Skeletal muscle tissue (tissue), 4 donors: Measurements from ENCODE around the gene NCAPH2. TPM values are rescaled to one million over a fixed set of nuclear protein-coding genes. Genes with fewer than 3 reads are reported as not detected.

ENCODE experiments used
- H3K27ac ChIP-seq: one replicate; pipeline ENCODE4 v1.7.0; 2013; ENCODE audit warnings: mild to moderate bottlenecking, low read depth, low read length, inconsistent platforms
- H3K27me3 ChIP-seq, 3 donors: one replicate each; pipeline ENCODE4 v1.7.0; 2013; ENCODE audit warnings: low read length in 3 of 3; ENCODE audit not compliant: control insufficient read depth in 3 of 3, insufficient read depth in 3 of 3
- H3K36me3 ChIP-seq, 3 donors: one replicate each; pipeline ENCODE4 v1.7.0; 2013; ENCODE audit warnings: low read length in 3 of 3; ENCODE audit not compliant: control insufficient read depth in 3 of 3, insufficient read depth in 3 of 3
- H3K4me1 ChIP-seq, 3 donors: one replicate each; pipeline ENCODE4 v1.7.0; 2013; ENCODE audit warnings: low read length in 3 of 3, mild to moderate bottlenecking in 3 of 3; ENCODE audit not compliant: control insufficient read depth in 3 of 3, insufficient read depth in 3 of 3
- H3K4me3 ChIP-seq, 3 donors: one replicate each; pipeline ENCODE4 v1.7.0; 2013; ENCODE audit warnings: low read length in 3 of 3
- H3K9ac ChIP-seq, 3 donors: one replicate each; pipeline ENCODE4 v1.7.0; 2013; ENCODE audit warnings: low read length in 3 of 3, mild to moderate bottlenecking in 3 of 3, moderate library complexity in 2 of 3, low read depth in 1 of 3
- H3K9me3 ChIP-seq, 3 donors: one replicate each; pipeline ENCODE4 v1.7.0; 2013; ENCODE audit warnings: low read length in 3 of 3; ENCODE audit not compliant: control insufficient read depth in 3 of 3
- total RNA-seq: library from RNA; depleted of rRNA; stranded (reverse); fragments of >200 nt; gene quantifications from one replicate; pipeline ENCODE4 v1.2.3, GENCODE V29; 2014
- donor health status: Osteomylitis.

NCAPH2 gene
- total RNA-seq, 1 donor from 2014 or later: 34.4 TPM

GRCh38 chr22:50570861-50571260 lies 62.8 kb downstream of the NCAPH2 start:
- peaks cover 54 to 79% (median 75%) of the 10 kb centered on the region in 3 donors for H3K36me3 ChIP-seq
- peak overlapping the region in 1 of 3 donors; percentile 14 for H3K4me3 ChIP-seq
- H3K9me3 ChIP-seq: no peaks in the 10 kb centered on the region
- H3K27me3 ChIP-seq: no peaks in the 10 kb centered on the region
- peaks cover 13 to 52% (median 23%) of the 10 kb centered on the region in 3 donors for H3K4me1 ChIP-seq
- H3K9ac ChIP-seq: peak overlapping the region in 1 of 3 donors; percentile 51
- no peak overlapping the region for H3K27ac ChIP-seq

- H3K4me1 ChIP-seq: peaks cover 13 to 59% (median 29%) of the 10 kb centered on the region in 3 donors
- H3K36me3 ChIP-seq: peaks cover 60 to 85% (median 81%) of the 10 kb centered on the region in 3 donors
- H3K27me3 ChIP-seq: no peaks in the 10 kb centered on the region
- no peak overlapping the region for H3K27ac ChIP-seq
- no peaks in the 10 kb centered on the region for H3K9me3 ChIP-seq
- peak overlapping the region in 1 of 3 donors; percentile 51 for H3K9ac ChIP-seq
- peak overlapping the region in 1 of 3 donors; percentile 22 for H3K4me3 ChIP-seq
These were observed 63.5 kb downstream of the NCAPH2 start for GRCh38 chr22:50571264-50572175.

- Histone ChIP-seq H3K36me3 (peaks cover 61 to 88% (median 84%) of the 10 kb centered on the region in 3 donors), H3K4me3 (no peak overlapping the region), H3K9ac (no peak overlapping the region), H3K27ac (no peak overlapping the region), H3K4me1 (peaks cover 24 to 69% (median 41%) of the 10 kb centered on the region in 3 donors), H3K27me3 (no peaks in the 10 kb centered on the region), H3K9me3 (no peaks in the 10 kb centered on the region)
These were observed 64.9 kb downstream of the NCAPH2 start for GRCh38 chr22:50572965-50573364.

GRCh38 chr22:50573491-50574382 lies 65.7 kb downstream of the NCAPH2 start:
- no peaks in the 10 kb centered on the region for H3K9me3 ChIP-seq
- H3K36me3 ChIP-seq: peaks cover 58 to 85% (median 80%) of the 10 kb centered on the region in 3 donors
- H3K27me3 ChIP-seq: no peaks in the 10 kb centered on the region
- no peak overlapping the region for H3K4me3 ChIP-seq
- H3K27ac ChIP-seq: no peak overlapping the region
- peaks cover 29 to 73% (median 45%) of the 10 kb centered on the region in 3 donors for H3K4me1 ChIP-seq
- H3K9ac ChIP-seq: peak overlapping the region in 1 of 3 donors; percentile 57

GRCh38 chr22:50574383-50574755 lies 66.3 kb downstream of the NCAPH2 start:
- Histone ChIP-seq H3K4me1 (peaks cover 35 to 75% (median 51%) of the 10 kb centered on the region in 3 donors), H3K9me3 (no peaks in the 10 kb centered on the region), H3K9ac (peak overlapping the region in 1 of 3 donors; percentile 57), H3K36me3 (peaks cover 56 to 80% (median 76%) of the 10 kb centered on the region in 3 donors), H3K27me3 (no peaks in the 10 kb centered on the region), H3K4me3 (no peak overlapping the region), H3K27ac (no peak overlapping the region)

Other genes starting within 250 kb of the NCAPH2 start
- 18.8 TPM for gene MAPK12, start 246.5 kb upstream of the NCAPH2 start, total RNA-seq
- 3.1 TPM for gene MAPK11, start 237.8 kb upstream of the NCAPH2 start, total RNA-seq
- gene PLXNB2, start 200.6 kb upstream of the NCAPH2 start, total RNA-seq: 48.5 TPM
- gene DENND6B, start 181.2 kb upstream of the NCAPH2 start, total RNA-seq: 1.0 TPM
- 28.2 TPM for gene PPP6R2, start 164.9 kb upstream of the NCAPH2 start, total RNA-seq
- gene SBF1, start 33.2 kb upstream of the NCAPH2 start, total RNA-seq: 30.8 TPM
- gene ADM2, start 26.7 kb upstream of the NCAPH2 start, total RNA-seq: under 0.01 TPM
- not detected for gene MIOX, start 21.4 kb upstream of the NCAPH2 start, total RNA-seq
- 12.5 TPM for gene LMF2, start 522 bp upstream of the NCAPH2 start, total RNA-seq
- 0.52 TPM for gene SCO2, start 17.4 kb downstream of the NCAPH2 start, total RNA-seq
- gene TYMP, start 21.8 kb downstream of the NCAPH2 start, total RNA-seq: 8.9 TPM
- gene KLHDC7B, start 37.7 kb downstream of the NCAPH2 start, total RNA-seq: not detected
- not detected for gene SYCE3, start 54.7 kb downstream of the NCAPH2 start, total RNA-seq
- 27.1 TPM for gene CPT1B, start 70.2 kb downstream of the NCAPH2 start, total RNA-seq
- gene CHKB, start 74.6 kb downstream of the NCAPH2 start, total RNA-seq: 17.7 TPM
- gene MAPK8IP2, start 92.6 kb downstream of the NCAPH2 start, total RNA-seq: 0.52 TPM
- 5.2 TPM for gene ARSA, start 119.9 kb downstream of the NCAPH2 start, total RNA-seq
- gene SHANK3, start 164.6 kb downstream of the NCAPH2 start, total RNA-seq: 4.2 TPM
- 0.52 TPM for gene ACR, start 230.0 kb downstream of the NCAPH2 start, total RNA-seq